HG02870 (cell line): ENCODE measurements around the gene CYP46A1.

ENCODE experiments used
- ATAC-seq: cut with Tn5 transposase; IDR thresholded peaks from one replicate; pipeline ENCODE4 v1.9.1; 2021; ENCODE audit warnings: mild to moderate bottlenecking, moderate library complexity; ENCODE audit not compliant: unreplicated experiment

CYP46A1 gene

GRCh38 chr14:99741227-99741976 lies 57.3 kb downstream of the CYP46A1 start:
- ATAC-seq = no peak

GRCh38 chr14:99742074-99742473 lies 58.0 kb downstream of the CYP46A1 start:
- no peak for ATAC-seq

GRCh38 chr14:99742509-99743487 lies 58.7 kb downstream of the CYP46A1 start:
- ATAC-seq = no peak

DNA sequence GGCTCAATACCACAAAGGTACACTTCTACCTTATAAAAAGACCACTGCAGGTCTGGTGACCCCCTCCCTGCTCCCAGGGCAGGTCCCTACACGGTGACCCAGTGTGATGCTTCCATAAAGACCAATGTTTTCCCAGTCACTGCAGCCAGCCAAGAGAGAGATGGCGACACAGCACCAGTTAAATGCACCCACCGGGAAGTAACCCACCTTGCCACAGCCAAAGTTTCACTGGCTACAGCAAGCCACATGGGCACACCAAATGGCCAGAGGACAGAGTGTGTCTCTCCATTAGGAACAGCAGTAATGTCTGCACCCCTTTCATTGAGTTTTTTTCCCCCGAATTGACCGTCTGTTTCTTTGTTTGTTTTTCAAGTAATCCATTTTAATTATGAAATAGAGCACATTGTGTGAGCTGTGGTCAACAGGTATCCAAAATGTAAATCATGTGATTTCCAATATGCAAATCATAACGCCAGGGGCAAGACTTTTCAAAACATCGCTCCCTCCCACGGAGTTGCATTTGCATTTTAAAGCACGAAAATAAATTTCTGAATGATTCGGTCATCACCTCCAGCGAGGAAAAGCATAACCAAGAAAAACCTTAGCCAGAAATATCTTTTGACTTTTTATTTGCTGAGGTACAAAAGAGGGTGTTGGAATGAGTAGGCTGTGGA lies 60.2 kb downstream of the CYP46A1 start:
- no peak for ATAC-seq

- no peak for ATAC-seq
Observed at GRCh38 chr14:99744873-99745224, 60.8 kb downstream of the CYP46A1 start.

- no peak for ATAC-seq
Observed at GRCh38 chr14:99745307-99745951, 61.3 kb downstream of the CYP46A1 start.

GRCh38 chr14:99747167-99747566 lies 63.1 kb downstream of the CYP46A1 start:
- ATAC-seq = no peak

- ATAC-seq = no peak
Observed at GRCh38 chr14:99747582-99748330, 63.7 kb downstream of the CYP46A1 start.

DNA sequence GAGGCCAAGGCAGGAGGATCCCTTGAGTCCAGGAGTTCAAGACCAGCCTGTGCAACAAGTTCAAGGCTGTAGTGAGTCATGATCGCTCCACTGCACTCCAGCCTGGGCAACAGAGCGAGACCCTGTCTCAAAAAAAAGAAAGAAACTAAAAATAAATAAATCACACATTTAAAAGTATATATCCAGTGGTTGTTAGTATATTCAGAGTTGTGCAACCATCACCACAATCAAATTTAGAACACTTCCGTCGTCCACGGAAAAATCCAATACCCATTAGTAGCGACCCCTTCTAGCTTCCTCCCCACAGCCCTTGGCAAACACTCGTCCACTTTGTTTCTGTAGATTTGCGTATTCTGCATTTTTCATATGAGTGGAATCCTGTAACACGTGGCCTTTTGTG lies 64.4 kb downstream of the CYP46A1 start:
- no peak for ATAC-seq

DNA sequence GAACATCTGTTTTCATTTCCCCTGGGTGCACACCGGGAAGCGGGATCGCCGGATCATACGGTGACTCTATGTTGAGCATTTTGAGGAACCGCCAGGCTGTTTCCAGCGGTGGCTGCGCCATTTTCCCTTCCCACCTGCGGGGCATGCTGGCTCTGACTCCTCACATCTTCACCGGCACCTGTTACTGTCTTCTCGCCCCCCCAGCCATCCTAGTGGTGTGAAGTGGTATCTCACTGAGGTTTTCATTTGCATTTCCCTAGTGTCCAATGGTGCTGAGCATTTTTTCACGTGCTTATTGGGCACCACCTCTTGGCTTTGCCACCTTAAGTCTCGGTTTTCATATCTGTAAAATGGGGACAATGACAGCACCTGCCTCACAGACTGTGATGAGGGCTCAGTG lies 65.0 kb downstream of the CYP46A1 start:
- no peak for ATAC-seq

DNA sequence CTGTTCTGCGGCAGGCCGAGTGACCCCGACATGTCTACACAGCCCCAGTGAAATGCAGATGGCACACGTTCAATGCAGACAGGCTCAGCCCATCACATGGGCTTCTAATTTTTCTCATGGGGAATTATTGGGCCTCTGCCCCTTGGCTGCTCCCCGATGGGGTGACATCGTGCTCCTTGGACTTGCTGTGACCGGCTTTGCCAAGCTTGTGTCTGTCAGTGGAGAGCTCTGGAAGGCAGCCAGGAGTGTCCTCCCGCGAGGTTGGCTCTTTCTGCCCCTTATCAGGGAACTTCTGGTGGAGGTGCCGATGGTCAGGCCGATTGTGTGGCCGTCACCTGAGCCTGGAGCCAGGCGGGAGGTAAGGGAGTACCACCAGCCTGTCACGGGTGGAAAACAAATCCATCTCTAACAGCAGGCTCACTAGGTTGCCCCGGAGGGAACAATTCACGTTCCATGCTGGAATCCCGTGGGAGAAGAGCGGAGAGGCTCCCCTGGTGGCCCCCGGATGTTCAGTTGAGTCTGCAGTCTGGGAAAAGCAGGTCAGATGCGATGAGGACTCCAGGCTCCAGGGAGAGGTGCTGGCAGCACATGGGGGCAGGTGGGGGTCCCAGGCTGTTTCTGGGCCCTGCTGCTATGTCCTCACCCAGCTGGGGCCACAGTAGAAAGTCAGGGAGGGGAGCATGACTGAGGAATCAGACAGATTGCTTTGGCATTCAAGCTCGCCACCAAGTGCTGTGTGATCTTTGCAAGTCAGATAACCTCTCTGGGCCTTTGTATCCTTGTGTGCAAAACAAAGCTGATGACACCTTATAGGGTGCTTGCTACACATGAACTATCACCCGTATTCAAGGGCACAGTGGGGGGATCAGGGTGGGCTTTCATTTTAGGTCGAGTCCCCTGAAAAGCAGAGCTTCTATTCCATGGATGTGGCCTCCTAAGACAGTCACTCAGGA lies 65.9 kb downstream of the CYP46A1 start:
- no peak for ATAC-seq

GRCh38 chr14:99750746-99751450 lies 66.8 kb downstream of the CYP46A1 start:
- no peak for ATAC-seq

DNA sequence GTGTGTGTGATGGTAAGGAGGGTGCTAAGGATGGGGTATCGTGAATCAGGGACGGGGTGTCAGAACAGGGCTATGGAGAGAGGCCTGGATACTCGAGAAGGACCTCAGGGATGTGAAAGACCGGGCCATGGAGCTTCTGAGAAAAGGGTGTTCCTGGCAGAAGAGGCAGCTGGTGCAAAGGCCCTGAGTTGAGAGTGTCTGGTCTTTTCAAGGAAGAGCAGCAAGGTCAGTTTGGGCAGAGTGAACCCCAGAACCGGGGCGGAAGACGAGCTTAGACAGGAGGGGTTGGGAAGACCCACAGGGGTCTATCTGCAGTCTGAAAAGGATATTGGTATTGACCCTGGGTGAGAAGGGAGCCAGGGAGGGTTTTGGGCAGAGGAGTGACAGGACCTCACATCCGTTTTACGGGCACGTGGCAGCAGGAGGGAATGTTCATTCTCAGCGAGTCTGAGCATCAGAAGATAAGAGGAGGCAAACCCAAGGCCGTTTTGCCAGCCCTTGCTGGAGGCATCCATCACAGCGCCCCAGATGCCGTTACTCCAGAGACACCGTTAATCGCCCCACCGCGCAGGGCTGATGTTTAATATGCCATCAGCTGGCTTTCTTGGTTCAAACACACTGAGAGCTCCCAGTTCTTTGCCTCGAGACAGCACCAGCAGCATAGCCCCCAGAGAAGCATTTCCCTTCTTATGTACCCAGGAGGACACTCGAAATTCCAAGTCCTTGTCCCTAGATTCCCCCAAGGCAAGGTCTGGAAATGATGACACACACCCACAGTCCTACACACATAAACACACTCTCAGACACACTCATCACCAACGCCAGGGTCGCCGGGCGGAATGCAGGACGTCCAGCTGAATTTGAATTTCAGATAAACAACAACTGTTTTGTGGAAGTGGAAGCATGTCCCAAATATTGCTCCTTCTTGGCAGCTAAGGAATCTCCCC lies 67.7 kb downstream of the CYP46A1 start:
- ATAC-seq = no peak

DNA sequence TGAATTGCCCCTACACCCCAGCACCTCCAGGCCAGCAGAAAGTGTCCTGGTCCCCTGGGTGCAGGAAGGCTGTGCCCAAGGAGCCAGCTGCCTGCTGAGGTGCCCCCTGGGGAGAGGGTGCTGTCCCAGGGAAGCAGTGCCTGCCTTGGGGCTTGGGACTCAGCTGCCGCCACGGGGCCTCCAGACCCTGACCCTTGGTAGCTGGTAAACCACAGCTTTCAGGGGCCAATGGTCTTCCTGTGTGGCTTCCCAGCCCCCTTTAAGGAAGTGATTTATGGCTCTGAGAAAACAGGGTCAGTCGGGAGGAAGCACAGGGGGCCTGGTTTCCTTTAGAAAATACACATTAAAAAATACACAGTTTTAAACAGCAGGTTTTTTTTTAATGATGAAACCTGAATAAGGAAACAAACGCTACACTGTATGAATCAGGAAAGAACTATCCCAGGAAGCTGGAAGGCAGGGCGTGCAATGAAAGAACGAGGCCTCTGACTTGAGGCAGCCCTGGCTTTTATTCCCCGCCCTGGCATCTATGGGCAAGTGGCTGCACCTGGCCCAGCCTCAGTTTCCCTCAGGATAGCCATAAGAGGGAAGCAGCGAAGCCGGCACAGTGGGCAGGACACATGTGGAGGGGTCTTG lies 68.5 kb downstream of the CYP46A1 start:
- ATAC-seq = no peak

- ATAC-seq = no peak
Observed at GRCh38 chr14:99753225-99754140, 69.4 kb downstream of the CYP46A1 start.
